Measurements from ENCODE around the gene ZNF77. TPM values are rescaled to one million over a fixed set of nuclear protein-coding genes. Genes with fewer than 3 reads are reported as not detected.
A peak's percentile ranks its signal among the peaks of the same experiment; 100 is the strongest.
"Not testable (repeated sequence)": the region's sequence is repeated elsewhere in the genome, so short reads cannot be mapped to it uniquely, and the experiment has no call there.

ZNF77 gene
- 4.2 TPM for total RNA-seq
- long read RNA-seq, partial matches to known transcripts, result 1 of 3 reads
- long read RNA-seq, other reads (novel, unspliced or antisense), result 0 of 3 reads

DNA sequence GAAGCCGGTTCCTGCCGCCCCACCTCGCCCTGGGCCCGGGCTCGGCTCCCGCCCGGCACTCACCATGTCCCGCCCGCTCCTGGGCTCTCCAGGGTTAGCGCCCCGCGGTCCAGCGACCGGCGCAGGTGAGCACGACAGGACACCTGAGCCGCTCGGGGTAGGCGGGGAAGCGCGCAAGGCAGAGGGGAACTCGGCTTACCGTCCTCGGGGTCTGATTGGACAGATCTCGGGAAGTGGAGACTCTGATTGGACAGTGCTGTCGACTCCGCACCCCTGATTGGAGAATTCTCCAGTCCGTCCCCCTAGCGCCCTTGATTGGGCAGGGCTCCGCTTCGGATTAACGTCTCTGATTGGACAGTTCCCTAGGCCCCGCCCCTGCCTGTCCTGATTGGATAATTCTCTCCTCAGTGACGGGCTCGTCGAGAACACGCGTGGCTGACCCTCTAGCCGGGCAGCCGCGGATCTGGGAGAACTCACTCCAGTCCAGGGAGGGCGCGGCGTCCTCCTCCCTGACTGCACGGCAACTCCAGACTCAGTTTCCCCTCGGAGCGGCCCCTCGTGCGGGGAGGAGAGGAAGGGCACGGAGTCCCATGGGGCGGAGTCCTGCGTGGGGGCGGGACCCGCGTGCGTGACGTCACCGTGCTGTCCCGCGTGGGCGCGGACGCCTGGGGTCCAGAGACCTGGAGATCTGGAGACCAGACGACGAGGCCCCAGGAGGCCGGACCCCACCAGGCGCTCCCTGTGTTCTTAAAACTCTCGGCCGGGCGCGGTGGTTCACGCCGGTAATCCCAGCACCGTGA lies at the start of gene ZNF77:
TSS of gene ZNF77 (minus strand) at position 197 of the 800 bp plus-strand sequence. CDS start at position 66, 131 bp downstream.
- TF ChIP-seq, protein P1, sequence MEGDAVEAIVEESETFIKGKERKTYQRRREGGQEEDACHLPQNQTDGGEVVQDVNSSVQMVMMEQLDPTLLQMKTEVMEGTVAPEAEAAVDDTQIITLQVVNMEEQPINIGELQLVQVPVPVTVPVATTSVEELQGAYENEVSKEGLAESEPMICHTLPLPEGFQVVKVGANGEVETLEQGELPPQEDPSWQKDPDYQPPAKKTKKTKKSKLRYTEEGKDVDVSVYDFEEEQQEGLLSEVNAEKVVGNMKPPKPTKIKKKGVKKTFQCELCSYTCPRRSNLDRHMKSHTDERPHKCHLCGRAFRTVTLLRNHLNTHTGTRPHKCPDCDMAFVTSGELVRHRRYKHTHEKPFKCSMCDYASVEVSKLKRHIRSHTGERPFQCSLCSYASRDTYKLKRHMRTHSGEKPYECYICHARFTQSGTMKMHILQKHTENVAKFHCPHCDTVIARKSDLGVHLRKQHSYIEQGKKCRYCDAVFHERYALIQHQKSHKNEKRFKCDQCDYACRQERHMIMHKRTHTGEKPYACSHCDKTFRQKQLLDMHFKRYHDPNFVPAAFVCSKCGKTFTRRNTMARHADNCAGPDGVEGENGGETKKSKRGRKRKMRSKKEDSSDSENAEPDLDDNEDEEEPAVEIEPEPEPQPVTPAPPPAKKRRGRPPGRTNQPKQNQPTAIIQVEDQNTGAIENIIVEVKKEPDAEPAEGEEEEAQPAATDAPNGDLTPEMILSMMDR (IDR thresholded peaks at IDR 0.05), result peak; percentile 4
- Histone ChIP-seq H3K4me1 (peaks cover 22% of the 10 kb centered on the region), H3K36me3 (no peaks in the 10 kb centered on the region), H3K9me3 (no peaks in the 10 kb centered on the region), H3K27ac (peak within 1 kb of the TSS; percentile 89), H3K27me3 (no peaks in the 10 kb centered on the region), H3K4me3 (peak within 1 kb of the TSS; percentile 90)
- intact Hi-C loops (cut with DNase I), result no loop called here
- DNase-seq, result peak; percentile 98
- ATAC-seq, result peak; percentile 98

DNA sequence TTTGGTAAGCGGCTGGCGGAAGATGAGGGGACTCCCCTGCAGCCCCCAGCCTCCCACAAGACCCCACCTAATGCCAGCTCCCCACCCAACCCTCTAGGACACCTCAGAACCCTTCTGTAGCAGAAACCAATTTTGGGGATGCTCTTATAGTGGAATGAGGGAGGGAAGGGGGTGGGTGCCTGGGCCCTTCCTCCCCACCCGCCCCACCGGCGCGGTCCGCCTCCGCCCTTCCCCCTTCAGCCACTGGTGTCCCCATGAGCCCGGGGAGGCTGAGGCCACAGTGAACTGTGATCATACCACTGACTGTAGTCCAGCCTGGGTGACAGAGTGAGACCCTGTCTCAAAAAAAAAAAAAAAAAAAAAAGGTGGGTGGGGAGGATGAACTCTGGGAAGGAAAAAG lies 48.8 kb upstream of the ZNF77 start:
- H3K36me3 ChIP-seq, result no peaks in the 10 kb centered on the region
- no peak overlapping the region for H3K27ac ChIP-seq
- no peaks in the 10 kb centered on the region for H3K4me1 ChIP-seq
- DNase-seq, result no peak
- H3K9me3 ChIP-seq, result no peaks in the 10 kb centered on the region
- TF ChIP-seq, protein P1 (IDR thresholded peaks at IDR 0.05), result no peak
- intact Hi-C loops (cut with DNase I), result no loop called here
- ATAC-seq, result no peak
- H3K27me3 ChIP-seq, result no peaks in the 10 kb centered on the region
- no peak overlapping the region for H3K4me3 ChIP-seq

DNA sequence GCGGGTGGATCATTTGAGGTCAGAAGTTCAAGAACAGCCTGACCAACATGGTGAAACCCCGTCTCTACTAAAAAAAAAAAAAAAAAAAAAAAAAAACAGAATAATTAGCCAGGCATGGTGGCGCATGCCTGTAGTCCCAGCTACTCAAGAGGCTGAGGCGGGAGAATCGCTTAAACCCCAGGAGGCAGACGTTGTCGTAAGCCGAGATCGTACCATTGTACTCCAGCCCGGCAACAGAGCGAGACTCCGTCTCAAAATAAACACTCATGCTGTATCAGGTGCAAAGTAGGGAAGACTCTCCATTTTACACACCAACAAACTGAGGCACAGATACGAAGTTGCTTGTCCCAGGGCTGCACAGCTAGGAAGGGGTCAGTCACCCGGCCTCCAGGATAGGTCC lies 48.2 kb upstream of the ZNF77 start:
- intact Hi-C loops (cut with DNase I), result no loop called here
- Histone ChIP-seq H3K4me1 (no peaks in the 10 kb centered on the region), H3K36me3 (no peaks in the 10 kb centered on the region), H3K4me3 (no peak overlapping the region), H3K9me3 (no peaks in the 10 kb centered on the region), H3K27ac (no peak overlapping the region), H3K27me3 (no peaks in the 10 kb centered on the region)
- DNase-seq, result no peak
- ATAC-seq, result no peak
- TF ChIP-seq, protein P1 (IDR thresholded peaks at IDR 0.05), result no peak

DNA sequence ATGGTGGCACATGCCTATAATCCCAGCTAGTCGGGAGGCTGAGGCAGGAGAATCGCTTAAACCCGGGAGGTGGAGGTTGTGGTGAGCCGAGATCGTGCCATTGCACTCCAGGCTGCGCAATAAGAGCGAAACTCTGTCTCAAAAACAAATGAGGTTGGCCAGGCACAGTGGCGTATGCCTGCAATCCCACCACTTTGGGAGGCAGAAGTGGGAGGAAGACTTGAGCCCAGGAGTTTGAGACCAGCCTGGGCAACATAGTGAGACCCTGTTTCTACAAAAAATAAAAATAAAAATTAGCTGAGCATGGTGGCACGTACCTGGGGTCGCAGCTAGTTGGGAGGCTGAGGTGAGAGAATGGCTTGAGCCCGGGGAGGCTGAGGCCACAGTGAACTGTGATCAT lies 47.6 kb upstream of the ZNF77 start:
- H3K4me1 ChIP-seq; DNase-seq; H3K27me3 ChIP-seq; ATAC-seq; H3K4me3 ChIP-seq; H3K36me3 ChIP-seq; intact Hi-C loops (cut with DNase I); H3K27ac ChIP-seq; H3K9me3 ChIP-seq: not testable (repeated sequence)

DNA sequence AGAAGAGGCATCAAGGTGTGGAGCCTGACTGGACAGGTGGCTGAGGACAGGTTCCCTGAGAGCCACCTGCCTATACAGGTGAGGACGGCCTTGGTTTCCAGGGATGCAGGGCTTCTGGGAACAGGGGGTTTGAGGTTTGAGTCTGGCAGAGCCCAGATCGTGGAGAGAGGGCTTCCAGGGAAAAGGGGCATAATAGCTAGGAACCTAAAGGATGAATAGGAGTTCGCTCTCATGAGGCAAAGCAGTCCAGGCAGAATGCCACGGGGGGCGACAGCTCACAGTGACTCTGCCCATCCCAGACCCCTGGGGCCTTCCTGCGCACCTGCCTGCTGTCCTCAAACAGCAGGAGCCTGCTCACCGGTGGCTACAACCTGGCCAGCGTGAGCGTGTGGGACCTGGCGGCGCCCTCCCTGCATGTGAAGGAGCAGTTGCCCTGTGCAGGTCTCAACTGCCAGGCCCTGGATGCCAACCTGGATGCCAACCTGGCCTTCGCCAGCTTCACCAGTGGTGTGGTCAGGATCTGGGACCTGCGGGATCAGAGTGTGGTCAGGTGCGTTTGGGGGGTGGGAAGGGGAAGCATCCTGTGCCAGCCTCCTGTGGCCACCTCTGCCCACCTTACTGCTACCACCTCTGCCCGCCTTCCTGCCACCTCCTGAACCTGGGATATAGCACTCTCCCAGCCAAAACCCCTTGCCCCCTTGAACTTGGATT lies 44.6 kb upstream of the ZNF77 start:
- Histone ChIP-seq H3K4me1 (no peaks in the 10 kb centered on the region), H3K4me3 (no peak overlapping the region), H3K27me3 (no peaks in the 10 kb centered on the region), H3K9me3 (no peaks in the 10 kb centered on the region), H3K27ac (no peak overlapping the region), H3K36me3 (no peaks in the 10 kb centered on the region)
- ATAC-seq (no peak), DNase-seq (no peak)
- TF ChIP-seq, protein P1 (IDR thresholded peaks at IDR 0.05), result no peak
- intact Hi-C loops (cut with DNase I), result no loop called here

DNA sequence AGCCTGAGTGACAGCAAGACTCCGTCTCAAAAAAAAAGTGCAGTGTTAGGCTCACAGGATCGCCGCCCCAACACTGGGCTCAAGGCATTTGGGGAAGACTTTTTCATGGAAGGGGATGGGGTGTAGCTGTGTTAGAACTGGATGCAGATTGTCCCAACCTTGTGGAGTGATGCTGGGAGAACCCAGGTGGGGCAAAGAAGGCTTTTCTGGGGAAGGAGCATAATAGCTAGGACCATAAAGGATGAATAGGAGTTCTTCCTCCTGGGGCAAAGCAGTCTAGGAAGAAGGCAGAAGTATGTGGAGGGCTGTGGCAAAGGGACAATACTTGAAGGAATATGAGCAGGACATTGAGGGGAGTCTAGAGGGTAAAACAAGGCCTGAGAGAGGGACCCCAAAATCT lies 43.8 kb upstream of the ZNF77 start:
- H3K9me3 ChIP-seq, result no peaks in the 10 kb centered on the region
- intact Hi-C loops (cut with DNase I), result no loop called here

More for the DNA sequence above, 43.8 kb upstream of the ZNF77 start:
- no peaks in the 10 kb centered on the region for H3K36me3 ChIP-seq
- no peak overlapping the region for H3K4me3 ChIP-seq
- DNase-seq (no peak), ATAC-seq (no peak)
- no peak overlapping the region for H3K27ac ChIP-seq
- H3K4me1 ChIP-seq, result peaks cover 6% of the 10 kb centered on the region
- H3K27me3 ChIP-seq, result no peaks in the 10 kb centered on the region
- TF ChIP-seq, protein P1 (IDR thresholded peaks at IDR 0.05), result no peak

Data from upper lobe of right lung (tissue), 1 donor.